ENCODE data around the gene PLXDC1.

The PLXDC1 gene

GRCh38 chr17:39156491-39156890 is 5.1 kb upstream of the PLXDC1 start:
- no peak for DNase-seq (ENCODE audit: low read depth in 1 of 2, low spot score in 1 of 2)

- no peak for DNase-seq (ENCODE audit: low read depth in 1 of 2, low spot score in 1 of 2)
These were observed 4.2 kb upstream of the PLXDC1 start for GRCh38 chr17:39155654-39156053.

DNA sequence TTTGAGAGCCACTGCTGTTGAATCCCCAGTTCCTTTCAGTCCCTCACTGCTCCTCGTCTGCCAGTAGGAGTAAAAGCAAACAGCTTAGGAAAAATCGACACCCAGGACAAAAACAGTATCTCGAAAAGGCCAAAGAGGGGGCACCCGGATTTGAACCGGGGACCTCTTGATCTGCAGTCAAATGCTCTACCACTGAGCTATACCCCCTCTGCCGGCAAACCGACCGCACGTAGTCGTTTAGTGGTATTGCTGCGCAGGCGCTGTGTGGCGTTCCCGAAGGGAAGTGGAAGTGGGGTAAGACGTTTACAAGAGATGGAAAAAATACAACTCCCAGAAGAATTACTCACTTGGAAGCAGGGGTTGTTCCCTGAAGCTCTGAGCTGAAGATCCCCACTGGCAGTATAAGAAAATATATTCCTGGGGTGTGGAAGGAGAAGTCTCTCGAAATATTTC is 2.2 kb upstream of the PLXDC1 start:
- DNase-seq (ENCODE audit: low read depth in 1 of 2, low spot score in 1 of 2) = peak; percentile 94 to 99

GRCh38 chr17:39151943-39152818 is 744 bp upstream of the PLXDC1 start:
- no peak for DNase-seq (ENCODE audit: low read depth in 1 of 2, low spot score in 1 of 2)

DNA sequence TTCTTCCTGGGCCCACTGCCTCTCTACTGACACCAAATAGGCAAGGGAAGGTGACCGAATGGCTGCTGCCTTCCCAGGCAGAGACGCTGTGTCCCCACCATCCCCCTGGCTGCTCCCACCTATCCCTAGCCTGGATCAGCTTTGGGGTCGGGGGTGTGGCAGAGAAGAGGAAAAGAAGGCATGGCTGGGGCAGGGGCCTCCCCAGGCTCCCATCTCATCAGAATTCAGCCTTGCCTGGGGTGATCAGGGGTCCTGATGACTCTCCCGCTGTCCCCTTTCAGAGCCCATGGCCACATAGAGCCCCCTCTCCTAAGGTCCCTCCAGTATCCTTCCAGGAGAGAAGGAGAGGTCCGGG is 665 bp downstream of the PLXDC1 start:
- no peak for DNase-seq (ENCODE audit: low read depth in 1 of 2, low spot score in 1 of 2)

GRCh38 chr17:39150104-39150634 is 1.3 kb downstream of the PLXDC1 start:
- DNase-seq (ENCODE audit: low read depth in 1 of 2, low spot score in 1 of 2) = no peak

GRCh38 chr17:39147221-39148185 is 3.9 kb downstream of the PLXDC1 start:
- no peak for DNase-seq (ENCODE audit: low read depth in 1 of 2, low spot score in 1 of 2)

GRCh38 chr17:39146273-39146672 is 5.2 kb downstream of the PLXDC1 start:
- DNase-seq (ENCODE audit: low read depth in 1 of 2, low spot score in 1 of 2) = no peak

DNA sequence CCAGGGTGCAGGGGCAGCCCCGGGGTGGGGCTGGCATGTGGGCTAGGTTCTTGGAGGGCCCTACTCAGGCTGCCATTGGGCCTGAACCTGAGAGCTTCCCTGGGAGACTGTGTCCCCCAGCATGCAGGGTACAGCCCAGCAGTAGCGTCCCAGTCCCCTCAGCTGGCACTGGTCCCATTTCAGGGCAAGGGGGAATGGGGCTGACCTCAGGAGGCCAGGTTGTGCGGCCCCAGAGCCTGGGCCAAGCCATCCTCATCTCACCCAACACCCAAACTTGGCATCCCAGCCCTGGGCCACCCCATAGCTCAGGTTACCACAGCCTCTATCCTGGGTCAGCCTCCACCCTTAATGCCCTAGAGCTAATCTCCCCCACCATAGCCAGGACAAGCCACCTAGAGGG is 6.3 kb downstream of the PLXDC1 start:
- DNase-seq (ENCODE audit: low read depth in 1 of 2, low spot score in 1 of 2) = no peak

DNA sequence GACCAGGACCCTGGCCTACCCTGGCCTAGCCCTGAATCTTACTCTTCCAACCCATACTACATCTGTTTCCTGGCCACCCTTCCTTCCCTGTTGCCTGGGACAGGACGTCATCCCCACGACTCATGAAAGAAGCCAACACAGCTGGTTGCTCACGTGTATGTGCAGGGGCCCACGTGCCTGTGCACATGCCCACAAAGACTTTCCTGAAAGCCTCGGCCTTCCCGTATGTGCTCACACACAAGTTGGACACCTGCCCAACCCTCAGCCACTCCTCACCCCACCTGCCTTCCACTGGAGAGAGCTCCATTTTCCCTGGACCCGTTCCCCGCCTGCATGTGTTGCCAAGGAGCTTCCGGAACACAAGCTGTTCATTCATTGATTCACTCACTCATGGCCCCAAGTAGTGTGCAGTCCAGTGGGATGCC is 7.0 kb downstream of the PLXDC1 start:
- no peak for DNase-seq (ENCODE audit: low read depth in 1 of 2, low spot score in 1 of 2)

- DNase-seq (ENCODE audit: low read depth in 1 of 2, low spot score in 1 of 2) = no peak
These were observed 7.8 kb downstream of the PLXDC1 start for GRCh38 chr17:39143552-39144093.

DNA sequence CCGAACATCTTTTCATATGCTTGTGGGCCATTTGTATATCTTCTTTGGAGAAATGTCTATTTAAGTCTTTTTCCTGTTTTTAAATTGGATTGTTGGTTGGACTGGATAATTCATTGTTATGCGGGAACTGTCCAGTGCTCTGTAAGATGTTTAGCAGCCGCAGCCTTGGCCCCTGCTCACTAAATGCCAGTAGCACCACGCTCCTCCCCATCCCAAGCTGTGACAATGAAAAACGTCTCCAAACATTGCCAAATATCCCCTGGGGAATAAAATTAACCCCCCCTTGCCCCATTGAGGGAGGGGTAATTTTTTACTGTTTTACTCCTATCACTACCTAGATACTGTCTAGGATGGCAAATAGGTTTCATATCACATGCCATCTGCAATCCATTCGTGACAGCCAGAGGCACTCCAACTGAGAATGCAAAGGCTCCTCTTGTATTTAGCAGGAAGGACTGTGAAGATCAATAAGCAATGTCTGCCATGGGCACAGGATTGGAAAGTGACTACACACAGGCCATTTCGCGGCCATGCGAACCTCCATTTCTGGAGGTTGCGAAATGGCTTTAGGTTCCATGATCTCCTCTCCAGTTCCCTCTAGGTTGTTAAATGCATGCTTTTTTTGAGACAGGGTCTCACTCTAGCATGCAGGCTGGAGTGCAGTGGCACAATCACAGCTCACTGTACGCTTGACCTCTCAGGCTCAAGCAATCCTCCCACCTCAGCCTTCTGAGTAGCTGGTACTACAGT is 9.3 kb downstream of the PLXDC1 start:
- no peak for DNase-seq (ENCODE audit: low read depth in 1 of 2, low spot score in 1 of 2)

DNA sequence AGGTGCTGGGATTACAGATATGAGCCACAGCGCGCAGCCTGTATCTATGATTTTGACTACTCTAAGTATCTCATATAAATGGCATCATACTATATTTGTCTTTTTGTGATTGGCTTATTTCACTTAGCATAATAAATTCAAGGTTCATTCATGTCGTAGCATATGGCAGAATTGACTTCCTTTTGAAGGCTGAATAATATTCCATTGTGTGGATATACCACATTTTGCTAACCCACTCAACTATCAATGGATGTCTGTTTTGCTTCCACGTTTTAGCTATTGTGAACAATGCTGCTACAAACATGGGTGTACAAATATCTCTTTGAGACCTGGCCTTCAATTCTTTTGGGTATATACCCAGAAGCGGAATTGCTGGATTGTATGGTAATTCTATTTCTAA is 10.1 kb downstream of the PLXDC1 start:
- no peak for DNase-seq (ENCODE audit: low read depth in 1 of 2, low spot score in 1 of 2)

- no peak for DNase-seq (ENCODE audit: low read depth in 1 of 2, low spot score in 1 of 2)
These were observed 11.9 kb downstream of the PLXDC1 start for GRCh38 chr17:39139561-39139960.

GRCh38 chr17:39139161-39139511 is 12.3 kb downstream of the PLXDC1 start:
- no peak for DNase-seq (ENCODE audit: low read depth in 1 of 2, low spot score in 1 of 2)

- DNase-seq (ENCODE audit: low read depth in 1 of 2, low spot score in 1 of 2) = no peak
These were observed 12.8 kb downstream of the PLXDC1 start for GRCh38 chr17:39138431-39139160.

GRCh38 chr17:39134878-39135277 is 16.6 kb downstream of the PLXDC1 start:
- DNase-seq (ENCODE audit: low read depth in 1 of 2, low spot score in 1 of 2) = no peak

GRCh38 chr17:39132192-39132610 is 19.2 kb downstream of the PLXDC1 start:
- no peak for DNase-seq (ENCODE audit: low read depth in 1 of 2, low spot score in 1 of 2)

DNA sequence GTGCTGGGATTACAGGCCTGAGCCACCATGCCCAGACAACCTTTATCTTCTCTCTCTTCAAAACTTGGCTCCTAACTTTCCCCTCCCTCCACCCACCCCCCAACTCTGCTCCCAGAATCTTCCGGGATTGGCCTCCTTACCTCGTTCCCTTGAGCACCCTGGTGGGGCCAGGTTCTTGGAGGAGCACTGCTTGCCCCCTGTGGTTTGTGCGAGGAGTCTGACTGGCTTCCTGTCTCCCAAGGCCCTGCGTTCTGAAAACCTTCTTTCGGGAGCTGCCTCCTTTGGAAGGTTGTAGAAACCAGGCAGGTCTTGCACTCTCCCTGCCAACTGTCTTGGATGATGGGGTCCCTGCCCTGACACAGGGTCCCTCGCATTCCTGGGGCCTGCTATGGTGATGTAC is 19.8 kb downstream of the PLXDC1 start:
- DNase-seq (ENCODE audit: low read depth in 1 of 2, low spot score in 1 of 2) = no peak

- no peak for DNase-seq (ENCODE audit: low read depth in 1 of 2, low spot score in 1 of 2)
These were observed 21.2 kb downstream of the PLXDC1 start for GRCh38 chr17:39130205-39130604.
